Bronchus fibroblast of lung (primary cell): ENCODE measurements around the gene TFEC. TPM values are rescaled to one million over a fixed set of nuclear protein-coding genes. Genes with fewer than 3 reads are reported as not detected.

Experiments
- total RNA-seq: library from RNA; depleted of rRNA; stranded (reverse); fragments of >200 nt; gene quantifications from 2 replicates; pipeline ENCODE4 v1.2.3, GENCODE V29; 2015

The TFEC gene
- total RNA-seq: not detected in 2 replicates

DNA sequence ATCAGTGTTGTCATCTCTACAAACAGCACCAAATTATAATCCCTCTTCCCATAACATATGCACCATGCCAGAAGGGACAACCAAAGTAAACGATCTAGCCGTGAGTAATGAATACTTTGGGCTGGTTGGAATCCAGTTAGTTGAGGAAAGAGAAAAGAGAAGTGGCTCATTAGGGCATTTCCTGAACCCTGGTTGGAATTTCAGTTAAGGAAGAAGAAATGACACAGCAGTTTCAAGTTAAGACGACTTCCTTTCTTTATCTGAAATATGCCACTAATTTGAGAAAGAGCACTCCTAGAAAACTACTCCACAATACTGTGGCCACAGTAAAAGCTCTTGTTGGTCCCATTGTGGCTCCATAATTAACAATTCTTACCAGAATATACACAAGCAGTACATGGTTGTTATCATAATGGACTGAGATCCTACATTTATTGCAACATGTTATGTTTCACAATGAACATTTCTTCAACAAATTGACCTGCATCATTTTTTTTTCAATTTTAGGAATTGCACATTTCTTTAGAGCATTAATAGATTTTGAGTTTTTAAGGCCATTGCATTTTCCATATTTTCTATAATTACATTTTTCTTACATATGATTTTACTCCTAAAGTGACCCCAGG is at the start of gene TFEC:
Gene TFEC (minus strand): TSS at position 113 of the 626 bp plus-strand sequence. CDS start 46,322 bp downstream, outside the sequence.

Other genes with a start within 250 kb of the TFEC start
- gene TES, start 179.8 kb upstream of the TFEC start, total RNA-seq: 40.9 and 47.1 TPM in 2 replicates